CD4-positive, alpha-beta T cell treated with Interleukin-1 beta for 1 hour (primary cell): ENCODE measurements around the gene SEC14L1.

Experiments
- DNase-seq, 2 donors: peaks; one replicate each; pipeline ENCODE4 v3.0.0-alpha.2; 2020 to 2022

The SEC14L1 gene

DNA sequence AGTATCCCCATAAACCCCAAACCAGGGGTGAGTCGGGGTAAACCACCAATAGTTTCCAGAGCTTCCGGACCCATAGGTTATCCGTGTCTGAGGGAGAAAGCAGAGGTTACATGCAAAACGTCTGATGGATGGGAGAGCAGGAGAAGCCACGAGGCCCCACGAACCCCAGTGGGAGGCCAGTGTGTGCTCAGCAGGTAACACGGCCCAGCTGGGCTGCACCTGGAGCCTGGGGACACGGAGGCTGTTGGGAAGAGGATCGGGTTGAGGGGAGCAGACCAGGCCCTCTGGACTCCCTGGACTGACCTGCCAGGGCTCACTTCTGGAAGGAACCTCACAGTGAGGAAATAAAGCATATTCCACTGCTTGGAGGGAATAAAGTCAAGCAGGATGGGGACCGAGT lies 78.1 kb downstream of the SEC14L1 start:
- no peak for DNase-seq

DNA sequence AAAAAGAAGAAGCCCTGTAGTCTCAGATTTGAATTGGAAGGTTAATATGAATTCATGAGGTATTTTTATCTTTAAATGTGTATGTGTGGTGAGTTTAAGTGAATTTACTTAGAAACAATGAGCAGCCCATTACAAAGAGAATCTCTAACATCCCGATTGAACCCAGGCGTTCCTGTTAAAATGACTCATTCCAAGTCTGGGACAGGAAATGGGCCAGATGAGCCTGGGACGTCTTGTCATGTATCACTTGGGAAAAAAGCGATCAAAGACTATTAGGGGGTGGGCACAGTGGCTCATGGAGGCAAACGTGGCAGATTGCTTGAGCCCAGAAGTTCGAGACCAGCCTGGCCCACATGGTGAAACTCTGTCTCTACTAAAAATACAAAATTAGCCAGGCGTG lies 81.6 kb downstream of the SEC14L1 start:
- no peak for DNase-seq

DNA sequence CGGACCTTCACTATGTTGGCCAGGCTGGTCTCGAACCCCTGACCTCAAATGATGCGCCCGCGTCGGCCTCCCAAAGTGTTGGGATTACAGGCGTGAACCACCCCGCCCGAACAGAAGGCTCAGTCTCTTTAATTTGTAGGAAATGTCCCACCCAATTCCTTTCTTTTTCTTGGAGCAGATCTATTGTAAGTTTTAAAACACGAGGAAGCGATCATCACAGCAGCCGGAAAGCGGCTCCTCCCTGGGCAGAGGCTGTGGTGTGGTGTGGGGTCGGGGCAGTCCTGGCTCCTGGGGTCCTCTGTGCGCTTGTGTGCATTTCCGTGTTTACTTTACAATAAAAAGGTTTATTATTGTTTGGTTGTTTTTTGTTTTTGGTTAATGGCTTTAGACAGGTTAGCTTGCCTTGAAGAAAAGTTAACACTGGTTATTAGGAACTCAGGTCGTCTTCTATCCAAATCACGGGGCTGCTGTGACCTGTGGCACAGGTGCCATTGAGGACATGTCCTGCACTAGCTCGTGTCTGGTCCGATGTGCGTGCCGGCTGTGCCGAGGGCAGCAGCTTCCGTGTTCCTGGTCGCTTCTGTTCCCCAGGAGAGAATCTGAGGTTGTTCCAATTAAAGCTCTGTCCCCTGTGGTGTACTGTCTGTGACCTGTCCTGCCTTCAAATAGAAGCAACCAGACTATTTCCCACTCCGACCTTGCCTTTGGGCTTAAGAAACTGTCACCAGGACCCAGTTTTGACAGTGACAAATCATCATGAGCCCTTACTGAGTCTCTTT lies 83.1 kb downstream of the SEC14L1 start:
- no peak for DNase-seq

DNA sequence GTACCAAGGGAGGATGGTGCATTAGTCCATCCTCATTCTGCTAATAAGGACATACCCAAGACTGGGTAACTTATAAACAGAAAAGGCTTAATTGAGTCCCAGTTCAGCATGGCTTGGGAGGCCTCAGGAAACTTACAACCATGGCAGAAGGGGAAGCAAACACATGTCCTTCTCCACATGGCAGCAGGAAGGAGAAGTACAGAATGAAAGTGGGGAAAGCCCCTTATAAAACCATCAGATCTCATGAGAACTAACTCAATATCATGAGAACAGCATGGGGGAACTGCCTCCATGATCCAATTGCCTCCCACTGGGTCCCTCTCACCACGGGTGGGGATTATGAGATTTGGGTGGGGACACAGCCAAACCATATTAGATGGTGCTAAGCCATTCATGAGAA lies 84.5 kb downstream of the SEC14L1 start:
- DNase-seq, result no peak

DNA sequence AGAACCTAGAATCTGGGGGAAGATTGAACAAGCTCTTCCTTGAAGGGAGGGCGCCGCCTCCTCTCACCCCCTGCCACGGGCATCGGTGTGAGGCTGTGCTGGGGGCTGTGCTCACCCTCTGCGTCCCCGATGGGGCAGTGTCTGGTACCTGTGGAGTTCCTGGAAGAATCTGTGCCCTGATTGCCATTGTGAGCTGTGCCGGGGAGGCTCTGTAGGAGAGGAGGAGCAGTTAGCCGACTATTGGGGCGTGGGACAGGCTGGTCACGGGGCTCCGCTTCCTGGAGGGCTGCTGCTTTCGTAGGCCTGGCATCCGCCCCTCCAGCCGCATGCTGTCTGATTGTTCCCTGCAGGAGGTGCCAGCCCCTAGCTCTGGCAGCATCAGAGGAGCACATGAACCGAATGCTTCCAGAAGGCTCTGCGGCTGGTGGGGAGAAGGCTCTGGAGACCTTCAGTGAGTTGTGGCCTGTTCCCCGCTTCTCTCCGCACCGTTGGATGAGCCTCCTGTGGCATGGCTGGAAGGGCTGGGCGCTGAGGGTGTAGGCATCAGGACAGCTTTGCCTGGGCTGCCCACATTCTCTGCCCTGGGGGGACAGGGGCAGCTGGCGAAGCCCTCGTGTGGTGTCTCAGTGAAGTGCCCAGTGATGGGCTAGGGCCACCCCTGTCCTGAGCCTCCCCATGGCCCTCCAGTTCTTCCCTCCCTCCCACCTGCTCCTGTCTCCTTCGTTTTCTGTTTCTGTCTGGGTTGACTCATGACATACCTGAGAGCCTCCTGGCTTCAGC lies 86.9 kb downstream of the SEC14L1 start:
- DNase-seq, result no peak

DNA sequence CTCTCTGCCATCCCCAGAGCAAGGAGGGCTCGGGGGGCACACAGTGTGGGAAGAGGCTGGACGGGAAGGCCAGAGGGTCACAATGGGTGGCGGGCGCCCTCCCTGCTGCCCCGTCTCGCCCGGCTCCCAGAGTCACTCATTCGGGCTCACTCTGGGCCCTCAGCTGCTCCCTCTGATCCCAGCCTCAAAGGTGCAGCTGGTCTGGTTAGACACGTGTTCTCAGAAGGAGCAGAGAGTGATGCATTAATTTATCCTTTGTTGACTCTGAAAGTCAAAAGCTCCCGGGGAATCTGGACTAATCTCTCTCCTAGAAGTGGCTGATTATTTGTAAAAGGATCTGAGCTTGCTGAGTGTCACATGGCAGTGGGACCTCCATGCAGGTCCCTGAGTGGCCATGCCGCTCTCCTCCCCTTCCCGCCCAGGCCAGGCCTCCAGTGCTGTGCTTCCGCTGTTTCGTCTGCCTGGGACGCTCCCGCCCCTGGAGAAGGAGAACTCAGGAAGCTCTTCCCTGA lies 87.5 kb downstream of the SEC14L1 start:
- DNase-seq, result no peak

DNA sequence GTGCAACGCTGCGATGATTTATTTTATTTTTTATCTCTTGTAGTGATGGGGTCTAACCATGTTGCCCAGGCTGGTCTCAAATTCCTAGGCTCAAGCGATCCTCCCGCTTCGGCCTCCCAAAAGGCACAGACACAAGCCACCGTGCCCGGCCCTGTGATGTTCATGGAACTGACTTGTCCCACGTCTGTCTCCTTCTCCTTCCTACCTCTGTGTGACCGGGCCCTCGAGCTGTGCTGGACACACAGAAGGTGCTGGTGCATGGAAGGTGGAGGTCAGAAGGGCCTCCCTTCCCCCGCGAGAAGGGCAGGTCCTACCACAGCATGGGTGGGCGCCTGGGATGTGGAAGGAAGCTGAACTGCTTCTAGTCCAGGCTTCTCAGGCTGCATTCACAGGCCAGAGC lies 88.0 kb downstream of the SEC14L1 start:
- no peak for DNase-seq

DNA sequence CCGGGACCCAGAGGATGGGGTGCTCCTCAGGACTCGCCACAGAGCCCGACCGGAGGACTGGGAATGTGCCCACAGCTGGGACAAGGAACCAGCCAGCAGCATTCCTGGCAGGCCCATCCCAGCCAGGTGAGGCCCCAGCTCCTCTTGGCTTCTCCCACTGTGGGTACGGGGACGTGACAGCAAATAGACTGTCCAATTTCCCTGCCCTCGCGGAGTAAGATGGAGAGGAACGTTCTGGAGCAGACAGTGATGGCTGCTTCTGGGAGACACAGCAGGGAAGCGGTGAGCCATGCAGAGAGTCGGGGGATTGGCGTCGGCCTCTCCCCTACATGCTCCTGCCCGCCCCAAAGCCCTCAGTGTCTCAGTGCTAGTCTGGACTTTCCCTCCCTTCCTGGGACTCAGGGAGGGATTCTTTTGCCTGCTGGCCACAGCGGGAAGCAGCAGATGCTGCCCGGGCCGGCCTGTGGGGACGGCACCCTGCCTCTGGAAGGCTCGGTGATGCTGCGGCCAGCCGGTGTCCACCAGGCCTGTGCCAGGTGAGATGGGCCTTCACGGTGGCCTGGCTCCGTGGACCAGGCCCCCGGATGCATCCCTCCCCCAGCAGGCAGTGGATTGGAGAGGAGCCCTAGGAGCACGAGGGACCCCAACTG lies 89.1 kb downstream of the SEC14L1 start:
- DNase-seq, result no peak

DNA sequence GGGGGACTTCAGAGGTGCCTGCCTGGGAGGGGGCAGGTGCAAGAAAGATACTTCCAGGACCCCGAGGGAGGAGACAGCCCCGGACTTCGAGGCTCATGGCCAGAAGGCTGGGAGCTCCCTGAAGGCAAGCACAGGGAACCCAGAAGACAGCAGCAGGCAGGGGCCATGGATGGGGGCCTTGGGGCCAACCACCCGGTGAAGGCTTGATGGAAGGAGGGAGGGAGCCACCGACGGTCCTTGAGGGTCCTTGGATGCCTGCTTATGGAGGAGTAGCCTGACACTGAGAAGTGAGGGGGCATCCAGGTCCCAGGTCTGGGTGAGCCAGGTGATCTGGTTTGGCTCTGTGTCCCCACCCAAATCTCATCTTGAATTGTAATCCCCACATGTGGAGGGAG lies 89.7 kb downstream of the SEC14L1 start:
- no peak for DNase-seq

DNA sequence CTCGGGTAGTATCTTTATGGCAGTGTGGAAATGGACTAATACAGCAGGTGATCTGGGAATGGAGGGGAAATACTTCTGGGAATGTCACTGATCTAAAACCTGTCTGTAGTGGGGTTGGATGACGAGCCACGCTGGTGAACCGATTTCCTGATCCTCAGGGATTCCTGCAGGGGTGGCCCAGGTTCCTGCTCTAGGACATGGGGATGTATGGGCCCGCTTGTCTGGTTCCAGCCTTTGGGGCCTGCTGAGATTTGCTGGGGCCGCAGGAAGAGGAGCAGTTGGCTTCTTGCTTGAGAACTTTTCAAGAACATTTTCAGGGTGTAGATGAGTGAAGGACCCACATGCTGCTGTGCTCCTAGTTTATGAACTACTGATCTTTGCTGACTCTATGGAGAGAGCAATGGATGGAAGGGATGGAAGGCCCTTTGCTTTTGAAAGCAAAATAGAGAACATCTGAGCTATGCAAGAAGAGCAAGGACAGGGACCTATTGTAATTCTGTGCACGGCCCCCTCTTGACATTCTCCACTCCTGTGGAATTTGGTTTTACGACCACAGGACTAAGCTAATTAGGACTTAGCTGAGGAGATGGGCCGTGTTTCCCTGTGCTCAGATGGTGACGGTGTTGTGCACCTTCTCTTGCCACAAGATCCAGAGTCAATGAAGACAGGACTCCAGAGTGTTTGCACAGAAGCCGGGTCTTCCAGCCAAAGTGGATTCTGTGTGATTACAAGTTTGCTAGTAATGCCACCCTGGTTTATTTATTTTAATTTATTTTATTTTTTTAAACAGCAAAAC lies 90.5 kb downstream of the SEC14L1 start:
- DNase-seq, result no peak

DNA sequence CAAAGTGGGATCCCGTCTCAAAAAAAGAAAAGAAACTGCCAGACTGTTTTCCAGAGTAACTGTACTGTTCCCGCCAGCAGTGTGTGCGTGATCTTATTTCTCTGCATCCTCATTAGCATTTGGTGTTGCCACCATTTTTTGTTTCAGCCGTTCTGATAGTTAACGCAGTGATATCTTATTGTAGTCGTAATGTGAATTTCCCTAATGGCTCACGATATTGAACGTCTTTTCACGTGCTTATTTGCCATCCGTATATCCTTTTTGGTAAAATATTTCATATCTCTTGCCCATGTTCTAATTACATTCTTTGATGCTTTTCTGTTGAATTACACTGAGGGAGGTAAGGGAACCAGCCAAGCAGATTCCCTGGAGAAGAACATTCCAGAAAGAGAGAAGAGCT lies 92.4 kb downstream of the SEC14L1 start:
- no peak for DNase-seq

DNA sequence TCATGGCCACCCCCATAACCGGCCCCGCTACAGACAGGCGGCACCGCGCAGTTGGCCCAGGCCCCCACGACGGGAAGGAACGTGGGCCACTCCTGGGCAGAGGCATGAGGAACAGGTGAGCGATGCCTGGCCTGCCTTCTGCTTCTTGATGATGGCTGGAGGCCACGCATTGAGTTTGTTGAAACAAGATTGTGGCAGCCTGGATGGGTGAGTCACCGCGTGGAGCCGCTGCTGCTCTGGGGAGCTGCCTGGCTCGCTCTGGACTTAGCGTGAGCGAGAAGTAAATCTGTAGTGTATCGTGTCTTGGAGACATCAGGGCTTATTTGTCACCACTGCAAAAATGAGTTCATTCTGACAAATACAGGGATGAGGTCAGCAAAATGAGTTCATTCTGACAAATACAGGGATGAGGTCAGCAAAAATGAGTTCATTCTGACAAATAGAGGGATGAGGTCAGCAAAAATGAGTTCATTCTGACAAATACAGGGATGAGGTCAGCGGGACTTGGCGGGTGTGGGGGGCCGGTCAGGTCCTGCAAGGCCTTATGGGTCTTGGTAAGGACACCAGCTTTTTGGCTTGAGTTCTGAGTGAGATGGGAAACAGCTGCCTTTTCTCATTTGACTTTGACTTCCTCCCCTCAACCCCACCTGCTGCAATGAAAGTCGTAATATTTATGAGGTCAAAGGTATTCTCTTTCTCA lies 93.0 kb downstream of the SEC14L1 start:
- peak in 1 of 2 donors; percentile 13 for DNase-seq

DNA sequence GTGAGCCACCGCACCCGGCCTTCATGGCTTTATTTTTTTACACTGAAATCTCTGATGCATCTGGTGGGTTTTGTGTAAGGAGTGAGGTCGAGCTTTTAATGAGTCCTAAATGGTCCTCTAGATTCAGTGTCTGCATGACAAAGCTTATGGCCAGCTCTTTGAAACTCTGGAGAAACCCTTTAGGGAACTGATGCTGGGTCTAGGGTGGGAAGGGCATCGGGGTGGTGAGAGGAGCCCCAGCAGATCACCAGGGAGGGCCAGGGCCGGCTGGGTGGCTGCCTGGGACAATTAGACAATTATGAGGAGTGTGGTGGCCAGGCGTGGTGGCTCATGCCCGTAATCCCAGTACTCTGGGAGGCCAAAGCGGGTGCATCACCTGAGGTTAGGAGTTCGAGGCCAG lies 93.9 kb downstream of the SEC14L1 start:
- no peak for DNase-seq

DNA sequence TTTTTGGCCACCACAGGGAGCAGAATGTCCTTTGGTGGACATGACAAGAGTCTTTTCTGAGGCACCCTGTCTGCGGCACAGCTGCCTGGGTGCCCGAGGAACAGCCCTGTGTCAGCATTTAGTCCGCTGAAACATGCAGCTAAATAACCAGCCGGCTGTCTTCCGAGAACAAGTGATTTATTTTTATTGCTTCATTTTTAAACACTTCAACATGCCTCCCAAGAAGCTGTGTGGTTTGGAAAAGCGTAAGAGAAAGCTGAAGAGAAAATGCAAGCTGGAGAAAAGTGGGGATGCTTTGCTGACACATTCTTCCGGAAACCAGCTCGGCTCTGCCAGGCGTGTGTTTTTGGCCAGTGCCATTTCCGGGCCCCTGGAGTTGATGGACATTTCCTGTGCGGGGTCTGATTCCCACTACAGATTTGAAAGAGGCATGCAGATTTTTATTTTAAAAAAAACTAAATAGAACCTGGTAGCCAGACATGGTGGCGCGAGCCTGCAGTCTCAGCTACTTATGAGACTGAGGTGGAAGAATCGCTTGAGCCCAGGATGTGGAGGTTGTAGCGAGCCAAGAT lies 94.7 kb downstream of the SEC14L1 start:
- no peak for DNase-seq

DNA sequence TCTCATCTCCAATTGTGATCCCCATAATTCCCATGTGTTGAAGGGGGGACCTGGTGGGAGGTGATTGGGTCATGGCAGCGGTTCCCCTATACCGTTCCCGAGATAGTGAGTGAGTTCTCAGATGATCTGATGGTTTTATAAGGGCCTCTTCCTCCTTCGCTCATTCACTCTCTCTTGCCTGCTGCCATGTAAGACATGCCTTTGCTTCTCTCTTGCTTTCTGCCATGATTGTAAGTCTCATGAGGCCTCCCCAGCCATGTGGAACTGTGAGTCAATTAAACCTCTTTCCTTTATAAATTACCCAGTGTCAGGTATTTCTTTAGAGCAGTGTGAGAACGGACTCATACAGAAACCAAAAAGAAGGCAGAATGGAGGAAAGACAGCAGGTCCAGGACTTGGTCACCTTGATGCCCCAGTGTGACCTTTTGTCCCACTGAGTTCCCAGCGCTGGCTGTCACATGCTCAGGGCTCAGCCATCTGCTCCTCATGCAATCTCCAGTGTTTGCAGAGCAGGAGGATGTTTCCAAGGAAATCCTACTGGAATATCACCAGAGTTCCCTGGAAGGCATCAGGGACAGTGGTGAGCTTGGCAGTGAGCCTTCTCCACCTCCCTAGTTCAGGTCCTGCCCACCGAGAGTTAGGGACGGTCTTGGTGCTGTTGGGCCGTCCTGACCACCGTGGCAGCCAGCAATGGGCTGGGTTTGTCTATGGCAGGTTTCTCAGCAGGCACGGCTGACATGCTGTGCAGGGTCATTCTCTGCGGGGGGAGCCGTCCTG lies 96.7 kb downstream of the SEC14L1 start:
- no peak for DNase-seq

DNA sequence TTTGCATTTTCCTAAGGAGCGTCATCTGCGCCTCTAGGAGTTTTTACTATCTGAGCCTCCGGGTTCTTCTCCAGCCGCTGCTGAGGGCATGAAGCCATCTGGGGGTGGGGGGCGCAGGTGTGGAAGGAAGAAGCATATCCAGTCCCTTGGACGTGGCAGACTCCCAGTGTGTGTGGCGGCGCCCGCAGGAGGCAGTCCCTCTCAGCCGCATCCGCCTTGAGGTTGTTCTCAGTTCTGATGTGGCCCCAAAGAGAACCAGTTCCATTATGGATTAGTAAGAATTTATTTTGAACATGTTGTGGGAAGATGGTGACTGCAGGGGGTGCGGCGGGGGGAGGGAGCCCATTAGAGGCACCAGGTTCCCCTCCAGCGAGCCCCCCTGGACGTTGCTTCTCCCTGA lies 100.2 kb downstream of the SEC14L1 start:
- no peak for DNase-seq

DNA sequence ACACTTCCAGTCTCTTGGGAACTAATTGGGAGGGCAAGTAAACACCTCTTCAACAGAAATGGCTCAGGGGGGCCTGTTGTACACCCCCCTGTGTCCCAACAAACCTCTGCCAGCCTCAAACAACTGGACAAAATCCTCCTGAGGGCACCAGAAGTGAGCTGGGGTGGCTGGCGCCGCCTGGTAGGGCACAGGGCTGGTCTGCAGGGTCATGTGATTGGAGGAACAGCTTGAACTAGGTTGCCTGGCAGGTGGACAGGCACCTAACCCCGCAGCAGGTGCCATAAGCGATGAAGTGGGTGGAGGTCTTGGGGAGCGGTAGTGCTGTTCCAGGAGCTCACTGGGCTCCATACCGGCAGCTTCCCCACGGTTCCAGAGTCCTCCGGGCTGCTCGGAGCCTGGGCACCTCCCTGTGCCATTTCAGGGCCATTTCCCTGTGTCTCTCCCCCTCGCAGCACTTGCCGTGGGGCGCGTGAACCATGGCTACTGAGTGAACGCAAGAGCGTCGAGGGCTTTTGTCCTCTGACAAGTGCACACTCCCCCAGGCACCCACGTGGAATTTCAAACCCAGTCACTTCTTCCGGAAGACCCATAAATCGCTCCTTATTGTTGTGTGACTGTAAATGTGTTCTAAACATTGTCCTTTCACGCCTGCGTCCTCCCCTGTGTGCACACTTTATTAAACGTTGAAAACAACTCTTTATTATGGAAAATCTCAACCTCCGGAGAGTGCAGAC lies 101.5 kb downstream of the SEC14L1 start:
- no peak for DNase-seq

DNA sequence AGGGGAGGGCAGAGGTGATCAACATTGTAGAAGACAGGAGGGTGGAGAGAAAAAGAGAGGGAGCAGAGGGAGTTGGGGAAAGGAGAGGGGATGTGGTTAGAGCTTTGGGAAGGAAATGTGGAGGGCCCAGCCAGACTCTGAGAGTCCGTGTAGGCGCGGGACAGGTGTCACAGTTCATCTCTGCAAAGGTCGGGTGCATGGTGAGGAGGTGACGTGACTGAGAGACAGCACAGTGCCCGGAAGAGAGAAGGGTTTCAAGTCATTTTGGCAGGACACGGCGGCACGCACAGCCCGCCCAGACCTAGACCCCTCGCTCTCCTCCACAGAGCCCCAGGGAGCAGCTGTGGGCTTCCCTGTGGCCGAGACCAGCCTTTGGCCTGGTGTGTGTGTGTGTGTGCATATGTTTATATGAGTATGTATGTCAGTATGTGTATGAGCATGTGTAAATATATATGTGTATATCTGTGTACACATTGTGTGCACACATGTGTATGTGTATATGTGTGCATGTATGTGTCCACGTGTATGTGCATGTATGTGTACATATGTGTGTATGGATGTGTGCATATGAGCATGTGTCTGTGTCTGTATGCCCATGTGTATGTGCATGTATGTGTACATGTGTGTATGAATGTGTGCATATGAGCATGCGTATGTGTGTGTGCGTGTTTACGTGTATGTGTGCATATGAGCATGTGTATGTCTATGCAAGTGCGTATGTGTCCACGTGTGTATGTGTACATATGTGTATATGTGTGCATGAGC lies 104.6 kb downstream of the SEC14L1 start:
- DNase-seq, result no peak
